ENCODE measurements around the gene KLK15.

KLK15 gene, protein sequence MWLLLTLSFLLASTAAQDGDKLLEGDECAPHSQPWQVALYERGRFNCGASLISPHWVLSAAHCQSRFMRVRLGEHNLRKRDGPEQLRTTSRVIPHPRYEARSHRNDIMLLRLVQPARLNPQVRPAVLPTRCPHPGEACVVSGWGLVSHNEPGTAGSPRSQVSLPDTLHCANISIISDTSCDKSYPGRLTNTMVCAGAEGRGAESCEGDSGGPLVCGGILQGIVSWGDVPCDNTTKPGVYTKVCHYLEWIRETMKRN

DNA sequence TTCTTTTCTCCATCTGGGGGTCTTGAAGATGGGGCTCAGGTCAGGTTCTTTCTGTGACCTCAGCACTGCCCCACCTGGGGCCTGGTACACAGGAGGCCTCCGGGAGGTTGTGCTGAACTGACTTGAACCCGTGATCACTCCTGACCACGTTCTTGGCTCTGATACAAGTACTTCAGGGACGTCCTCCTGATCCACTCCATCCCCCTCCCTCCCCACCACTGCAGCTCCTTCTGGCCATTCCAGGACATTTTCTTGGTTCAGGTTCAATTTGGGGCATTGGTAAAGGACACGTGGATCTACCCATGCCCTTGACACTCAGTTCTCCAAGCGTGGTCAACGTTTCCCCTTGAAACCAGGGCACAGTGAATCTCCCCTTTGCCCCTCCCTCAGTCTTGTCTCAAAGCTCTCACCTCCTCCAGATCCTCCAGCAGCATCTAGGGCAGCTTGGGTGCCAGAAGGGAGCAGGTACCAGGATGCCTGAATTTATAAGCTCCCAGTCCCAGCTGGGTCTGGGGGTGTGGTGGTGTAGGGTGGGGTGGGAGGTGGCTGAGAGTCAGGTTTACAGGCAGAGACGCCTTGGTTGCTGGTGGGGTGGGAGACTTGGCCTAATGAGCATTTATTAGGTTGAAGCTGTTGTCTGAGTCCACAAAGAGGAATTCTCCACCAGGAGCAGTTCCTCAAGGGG, at the start of gene KLK15:
Gene KLK15, minus strand, starts transcription at position 458 of the 685 bp plus-strand sequence. CDS start 2,082 bp downstream, outside the sequence.
- no peak for DNase-seq (ENCODE audit: low read depth)

DNA sequence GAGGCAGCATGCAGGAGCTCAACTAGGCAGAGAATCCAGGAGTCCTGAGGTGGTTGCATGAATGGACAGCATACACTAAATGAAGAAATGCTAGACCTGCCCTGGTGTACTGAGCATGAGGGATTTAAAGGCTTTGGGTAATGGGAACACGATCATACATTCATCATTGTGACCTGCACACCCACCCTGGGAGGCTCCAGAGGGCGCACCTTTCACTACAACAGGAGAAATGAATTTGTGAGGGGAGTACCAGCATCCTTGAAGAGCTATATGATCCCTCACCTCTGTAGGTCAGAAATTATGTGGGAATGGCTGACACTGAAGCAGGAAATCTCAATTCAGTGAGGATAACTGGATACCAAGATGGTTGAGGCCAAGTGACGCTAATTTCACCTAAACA, 48.8 kb upstream of the KLK15 start:
- no peak for DNase-seq (ENCODE audit: low read depth)

DNA sequence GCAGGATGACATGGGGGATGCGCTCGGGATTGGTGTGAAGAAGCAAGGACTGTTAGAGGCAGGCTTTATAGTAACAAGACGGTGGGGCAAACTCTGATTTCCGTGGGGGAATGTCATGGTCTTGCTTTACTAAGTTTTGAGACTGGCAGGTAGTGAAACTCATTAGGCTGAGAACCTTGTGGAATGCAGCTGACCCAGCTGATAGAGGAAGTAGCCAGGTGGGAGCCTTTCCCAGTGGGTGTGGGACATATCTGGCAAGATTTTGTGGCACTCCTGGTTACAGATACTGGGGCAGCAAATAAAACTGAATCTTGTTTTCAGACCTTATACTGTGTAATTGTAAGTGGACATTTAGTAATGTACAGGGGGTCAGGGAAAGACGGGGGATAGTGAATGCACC, 46.9 kb upstream of the KLK15 start:
- DNase-seq (ENCODE audit: low read depth): no peak

DNA sequence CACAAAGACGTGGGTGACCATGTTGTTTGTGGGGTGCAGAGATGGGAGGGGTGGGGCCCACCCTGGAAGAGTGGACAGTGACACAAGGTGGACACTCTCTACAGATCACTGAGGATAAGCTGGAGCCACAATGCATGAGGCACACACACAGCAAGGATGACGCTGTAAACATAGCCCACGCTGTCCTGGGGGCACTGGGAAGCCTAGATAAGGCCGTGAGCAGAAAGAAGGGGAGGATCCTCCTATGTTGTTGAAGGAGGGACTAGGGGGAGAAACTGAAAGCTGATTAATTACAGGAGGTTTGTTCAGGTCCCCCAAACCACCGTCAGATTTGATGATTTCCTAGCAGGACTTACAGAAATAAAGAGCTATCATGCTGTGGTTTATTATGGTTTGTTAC, 45.5 kb upstream of the KLK15 start:
- DNase-seq (ENCODE audit: low read depth): no peak

DNA sequence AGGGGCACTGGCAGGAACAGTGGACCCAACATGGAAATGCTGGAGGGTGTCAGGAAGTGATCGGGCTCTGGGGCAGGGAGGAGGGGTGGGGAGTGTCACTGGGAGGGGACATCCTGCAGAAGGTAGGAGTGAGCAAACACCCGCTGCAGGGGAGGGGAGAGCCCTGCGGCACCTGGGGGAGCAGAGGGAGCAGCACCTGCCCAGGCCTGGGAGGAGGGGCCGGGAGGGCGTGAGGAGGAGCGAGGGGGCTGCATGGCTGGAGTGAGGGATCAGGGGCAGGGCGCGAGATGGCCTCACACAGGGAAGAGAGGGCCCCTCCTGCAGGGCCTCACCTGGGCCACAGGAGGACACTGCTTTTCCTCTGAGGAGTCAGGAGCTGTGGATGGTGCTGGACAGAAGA, 44.0 kb upstream of the KLK15 start:
- no peak for DNase-seq (ENCODE audit: low read depth)

DNA sequence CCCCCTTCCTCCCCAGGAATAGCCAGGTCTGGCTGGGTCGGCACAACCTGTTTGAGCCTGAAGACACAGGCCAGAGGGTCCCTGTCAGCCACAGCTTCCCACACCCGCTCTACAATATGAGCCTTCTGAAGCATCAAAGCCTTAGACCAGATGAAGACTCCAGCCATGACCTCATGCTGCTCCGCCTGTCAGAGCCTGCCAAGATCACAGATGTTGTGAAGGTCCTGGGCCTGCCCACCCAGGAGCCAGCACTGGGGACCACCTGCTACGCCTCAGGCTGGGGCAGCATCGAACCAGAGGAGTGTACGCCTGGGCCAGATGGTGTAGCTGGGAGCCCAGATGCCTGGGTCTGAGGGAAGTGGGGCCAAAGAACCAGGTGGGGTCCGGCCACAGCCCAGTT, 43.1 kb upstream of the KLK15 start:
- no peak for DNase-seq (ENCODE audit: low read depth)

DNA sequence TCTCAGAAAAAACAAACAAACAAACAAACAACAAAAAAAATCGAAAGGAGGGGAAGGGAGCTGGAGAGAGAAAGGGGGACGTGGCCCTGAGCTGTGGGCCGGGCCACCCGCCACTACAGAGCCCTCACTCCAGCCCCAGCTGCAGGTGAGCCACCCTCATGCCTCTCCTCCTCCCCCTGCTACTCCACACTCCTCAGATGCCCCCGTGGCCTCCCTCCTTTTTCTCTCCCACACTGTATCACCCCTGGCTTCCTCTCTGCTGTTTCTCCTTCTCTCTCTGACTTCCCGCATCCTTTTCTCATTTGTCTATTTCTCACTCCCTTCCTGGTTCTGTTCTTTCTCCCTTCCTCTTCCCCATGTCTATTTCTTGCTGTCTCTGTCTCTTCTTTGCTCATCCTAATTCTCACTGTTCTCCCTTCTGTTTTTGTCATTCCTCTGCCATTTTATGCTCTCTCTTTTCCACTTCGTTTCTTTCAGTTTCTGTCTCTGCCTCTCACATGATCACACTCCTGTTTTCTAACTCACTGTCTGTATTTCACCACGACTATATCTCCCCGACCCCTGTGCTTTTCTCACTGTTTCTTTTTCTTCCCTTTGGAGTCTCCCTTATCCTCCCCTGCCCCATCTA, 42.5 kb upstream of the KLK15 start:
- DNase-seq (ENCODE audit: low read depth): no peak

DNA sequence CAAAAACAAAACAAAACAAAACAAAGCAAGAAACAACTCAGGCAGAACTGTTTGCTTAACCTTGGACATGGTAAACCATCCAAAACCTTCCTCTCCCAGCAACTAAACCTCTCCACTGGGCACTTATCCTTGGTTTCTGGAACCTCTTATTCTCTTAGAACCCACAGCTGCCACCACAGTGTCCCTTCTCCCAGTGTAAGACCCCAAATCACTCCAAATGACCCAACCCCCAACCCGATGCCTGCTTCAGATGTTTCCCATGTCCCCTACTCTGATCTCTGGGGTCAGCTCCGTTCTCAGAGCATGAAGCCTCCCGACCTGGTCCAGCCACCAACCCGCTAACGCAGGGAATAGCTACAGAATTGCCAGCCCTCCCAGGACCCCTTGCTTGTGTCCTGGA, 40.8 kb upstream of the KLK15 start:
- no peak for DNase-seq (ENCODE audit: low read depth)

DNA sequence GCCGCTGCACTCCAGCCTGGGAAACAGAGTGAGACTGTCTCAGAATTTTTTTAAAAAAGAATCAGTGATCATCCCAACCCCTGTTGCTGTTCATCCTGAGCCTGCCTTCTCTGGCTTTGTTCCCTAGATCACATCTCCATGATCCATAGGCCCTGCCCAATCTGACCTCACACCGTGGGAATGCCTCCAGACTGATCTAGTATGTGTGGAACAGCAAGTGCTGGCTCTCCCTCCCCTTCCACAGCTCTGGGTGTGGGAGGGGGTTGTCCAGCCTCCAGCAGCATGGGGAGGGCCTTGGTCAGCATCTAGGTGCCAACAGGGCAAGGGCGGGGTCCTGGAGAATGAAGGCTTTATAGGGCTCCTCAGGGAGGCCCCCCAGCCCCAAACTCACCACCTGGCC, 39.7 kb upstream of the KLK15 start, which contains the start of gene KLK2:
Gene KLK2, plus strand, starts transcription at position 384 of the 400 bp plus-strand sequence. CDS start 35 bp downstream, outside the sequence.
- DNase-seq (ENCODE audit: low read depth): no peak

DNA sequence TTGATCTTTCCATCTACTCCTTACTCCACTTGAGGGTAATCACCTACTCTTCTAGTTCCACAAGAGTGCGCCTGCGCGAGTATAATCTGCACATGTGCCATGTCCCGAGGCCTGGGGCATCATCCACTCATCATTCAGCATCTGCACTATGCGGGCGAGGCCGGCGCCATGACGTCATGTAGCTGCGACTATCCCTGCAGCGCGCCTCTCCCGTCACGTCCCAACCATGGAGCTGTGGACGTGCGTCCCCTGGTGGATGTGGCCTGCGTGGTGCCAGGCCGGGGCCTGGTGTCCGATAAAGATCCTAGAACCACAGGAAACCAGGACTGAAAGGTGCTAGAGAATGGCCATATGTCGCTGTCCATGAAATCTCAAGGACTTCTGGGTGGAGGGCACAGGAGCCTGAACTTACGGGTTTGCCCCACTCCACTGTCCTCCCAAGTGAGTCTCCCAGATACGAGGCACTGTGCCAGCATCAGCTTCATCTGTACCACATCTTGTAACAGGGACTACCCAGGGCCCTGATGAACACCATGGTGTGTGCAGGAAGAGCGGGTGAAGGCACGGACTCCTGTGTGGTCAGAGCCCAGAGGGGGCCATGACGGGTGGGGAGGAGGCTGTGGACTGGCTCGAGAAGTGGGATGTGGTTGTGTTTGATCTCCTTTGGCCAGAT, 37.2 kb upstream of the KLK15 start:
- no peak for DNase-seq (ENCODE audit: low read depth)

DNA sequence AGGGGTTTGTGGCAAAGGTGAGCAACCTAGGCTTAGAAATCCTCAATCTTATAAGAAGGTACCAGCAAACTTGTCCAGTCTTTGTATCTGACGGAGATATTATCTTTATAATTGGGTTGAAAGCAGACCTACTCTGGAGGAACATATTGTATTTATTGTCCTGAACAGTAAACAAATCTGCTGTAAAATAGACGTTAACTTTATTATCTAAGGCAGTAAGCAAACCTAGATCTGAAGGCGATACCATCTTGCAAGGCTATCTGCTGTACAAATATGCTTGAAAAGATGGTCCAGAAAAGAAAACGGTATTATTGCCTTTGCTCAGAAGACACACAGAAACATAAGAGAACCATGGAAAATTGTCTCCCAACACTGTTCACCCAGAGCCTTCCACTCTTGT, 36.1 kb upstream of the KLK15 start:
- no peak for DNase-seq (ENCODE audit: low read depth)

DNA sequence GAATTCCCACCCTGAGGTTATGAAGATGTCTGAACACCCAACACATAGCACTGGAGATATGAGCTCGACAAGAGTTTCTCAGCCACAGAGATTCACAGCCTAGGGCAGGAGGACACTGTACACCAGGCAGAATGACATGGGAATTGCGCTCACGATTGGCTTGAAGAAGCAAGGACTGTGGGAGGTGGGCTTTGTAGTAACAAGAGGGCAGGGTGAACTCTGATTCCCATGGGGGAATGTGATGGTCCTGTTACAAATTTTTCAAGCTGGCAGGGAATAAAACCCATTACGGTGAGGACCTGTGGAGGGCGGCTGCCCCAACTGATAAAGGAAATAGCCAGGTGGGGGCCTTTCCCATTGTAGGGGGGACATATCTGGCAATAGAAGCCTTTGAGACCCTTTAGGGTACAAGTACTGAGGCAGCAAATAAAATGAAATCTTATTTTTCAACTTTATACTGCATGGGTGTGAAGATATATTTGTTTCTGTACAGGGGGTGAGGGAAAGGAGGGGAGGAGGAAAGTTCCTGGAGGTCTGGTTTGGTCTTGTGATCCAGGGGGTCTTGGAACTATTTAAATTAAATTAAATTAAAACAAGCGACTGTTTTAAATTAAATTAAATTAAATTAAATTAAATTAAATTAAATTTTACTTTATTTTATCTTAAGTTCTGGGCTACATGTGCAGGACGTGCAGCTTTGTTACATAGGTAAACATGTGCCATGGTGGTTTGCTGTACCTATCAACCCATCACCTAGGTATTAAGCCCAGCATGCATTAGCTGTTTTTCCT, 28.3 kb upstream of the KLK15 start:
- no peak for DNase-seq (ENCODE audit: low read depth)

DNA sequence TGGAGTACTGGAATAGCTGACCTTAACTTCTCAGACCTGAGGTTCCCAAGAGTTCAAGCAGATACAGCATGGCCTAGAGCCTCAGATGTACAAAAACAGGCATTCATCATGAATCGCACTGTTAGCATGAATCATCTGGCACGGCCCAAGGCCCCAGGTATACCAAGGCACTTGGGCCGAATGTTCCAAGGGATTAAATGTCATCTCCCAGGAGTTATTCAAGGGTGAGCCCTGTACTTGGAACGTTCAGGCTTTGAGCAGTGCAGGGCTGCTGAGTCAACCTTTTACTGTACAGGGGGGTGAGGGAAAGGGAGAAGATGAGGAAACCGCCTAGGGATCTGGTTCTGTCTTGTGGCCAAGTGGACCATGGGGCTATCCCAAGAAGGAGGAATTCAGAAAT, 27.6 kb upstream of the KLK15 start:
- no peak for DNase-seq (ENCODE audit: low read depth)

DNA sequence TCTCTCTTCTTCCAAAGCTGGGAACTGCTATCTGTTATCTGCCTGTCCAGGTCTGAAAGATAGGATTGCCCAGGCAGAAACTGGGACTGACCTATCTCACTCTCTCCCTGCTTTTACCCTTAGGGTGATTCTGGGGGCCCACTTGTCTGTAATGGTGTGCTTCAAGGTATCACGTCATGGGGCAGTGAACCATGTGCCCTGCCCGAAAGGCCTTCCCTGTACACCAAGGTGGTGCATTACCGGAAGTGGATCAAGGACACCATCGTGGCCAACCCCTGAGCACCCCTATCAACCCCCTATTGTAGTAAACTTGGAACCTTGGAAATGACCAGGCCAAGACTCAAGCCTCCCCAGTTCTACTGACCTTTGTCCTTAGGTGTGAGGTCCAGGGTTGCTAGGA, 26.5 kb upstream of the KLK15 start:
- DNase-seq (ENCODE audit: low read depth): no peak

DNA sequence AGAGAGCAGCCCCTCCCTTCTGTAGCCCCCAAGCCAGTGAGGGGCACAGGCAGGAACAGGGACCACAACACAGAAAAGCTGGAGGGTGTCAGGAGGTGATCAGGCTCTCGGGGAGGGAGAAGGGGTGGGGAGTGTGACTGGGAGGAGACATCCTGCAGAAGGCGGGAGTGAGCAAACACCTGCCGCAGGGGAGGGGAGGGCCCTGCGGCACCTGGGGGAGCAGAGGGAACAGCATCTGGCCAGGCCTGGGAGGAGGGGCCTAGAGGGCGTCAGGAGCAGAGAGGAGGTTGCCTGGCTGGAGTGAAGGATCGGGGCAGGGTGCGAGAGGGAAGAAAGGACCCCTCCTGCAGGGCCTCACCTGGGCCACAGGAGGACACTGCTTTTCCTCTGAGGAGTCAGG, 25.5 kb upstream of the KLK15 start:
- DNase-seq (ENCODE audit: low read depth): no peak

DNA sequence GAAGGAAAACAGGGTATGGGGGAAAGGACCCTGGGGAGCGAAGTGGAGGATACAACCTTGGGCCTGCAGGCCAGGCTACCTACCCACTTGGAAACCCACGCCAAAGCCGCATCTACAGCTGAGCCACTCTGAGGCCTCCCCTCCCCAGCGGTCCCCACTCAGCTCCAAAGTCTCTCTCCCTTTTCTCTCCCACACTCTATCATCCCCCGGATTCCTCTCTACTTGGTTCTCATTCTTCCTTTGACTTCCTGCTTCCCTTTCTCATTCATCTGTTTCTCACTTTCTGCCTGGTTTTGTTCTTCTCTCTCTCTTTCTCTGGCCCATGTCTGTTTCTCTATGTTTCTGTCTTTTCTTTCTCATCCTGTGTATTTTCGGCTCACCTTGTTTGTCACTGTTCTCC, 24.0 kb upstream of the KLK15 start:
- DNase-seq (ENCODE audit: low read depth): no peak

DNA sequence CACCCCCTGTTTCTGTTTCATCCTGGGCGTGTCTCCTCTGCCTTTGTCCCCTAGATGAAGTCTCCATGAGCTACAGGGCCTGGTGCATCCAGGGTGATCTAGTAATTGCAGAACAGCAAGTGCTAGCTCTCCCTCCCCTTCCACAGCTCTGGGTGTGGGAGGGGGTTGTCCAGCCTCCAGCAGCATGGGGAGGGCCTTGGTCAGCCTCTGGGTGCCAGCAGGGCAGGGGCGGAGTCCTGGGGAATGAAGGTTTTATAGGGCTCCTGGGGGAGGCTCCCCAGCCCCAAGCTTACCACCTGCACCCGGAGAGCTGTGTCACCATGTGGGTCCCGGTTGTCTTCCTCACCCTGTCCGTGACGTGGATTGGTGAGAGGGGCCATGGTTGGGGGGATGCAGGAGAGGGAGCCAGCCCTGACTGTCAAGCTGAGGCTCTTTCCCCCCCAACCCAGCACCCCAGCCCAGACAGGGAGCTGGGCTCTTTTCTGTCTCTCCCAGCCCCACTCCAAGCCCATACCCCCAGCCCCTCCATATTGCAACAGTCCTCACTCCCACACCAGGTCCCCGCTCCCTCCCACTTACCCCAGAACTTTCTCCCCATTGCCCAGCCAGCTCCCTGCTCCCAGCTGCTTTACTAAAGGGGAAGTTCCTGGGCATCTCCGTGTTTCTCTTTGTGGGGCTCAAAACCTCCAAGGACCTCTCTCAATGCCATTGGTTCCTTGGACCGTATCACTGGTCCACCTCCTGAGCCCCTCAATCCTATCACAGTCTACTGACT, 21.4 kb upstream of the KLK15 start, which contains the start of gene KLK3:
Gene KLK3, plus strand, starts transcription at position 280 of the 775 bp plus-strand sequence. Its CDS starts 41 bp downstream, at position 321.
- DNase-seq (ENCODE audit: low read depth): no peak

DNA sequence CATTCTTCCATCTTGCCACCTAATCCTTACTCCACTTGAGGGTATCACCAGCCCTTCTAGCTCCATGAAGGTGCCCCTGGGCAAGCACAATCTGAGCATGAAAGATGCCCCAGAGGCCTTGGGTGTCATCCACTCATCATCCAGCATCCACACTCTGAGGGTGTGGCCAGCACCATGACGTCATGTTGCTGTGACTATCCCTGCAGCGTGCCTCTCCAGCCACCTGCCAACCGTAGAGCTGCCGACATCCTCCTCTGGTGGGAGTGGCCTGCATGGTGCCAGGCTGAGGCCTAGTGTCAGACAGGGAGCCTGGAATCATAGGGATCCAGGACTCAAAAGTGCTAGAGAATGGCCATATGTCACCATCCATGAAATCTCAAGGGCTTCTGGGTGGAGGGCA, 18.2 kb upstream of the KLK15 start:
- no peak for DNase-seq (ENCODE audit: low read depth)

DNA sequence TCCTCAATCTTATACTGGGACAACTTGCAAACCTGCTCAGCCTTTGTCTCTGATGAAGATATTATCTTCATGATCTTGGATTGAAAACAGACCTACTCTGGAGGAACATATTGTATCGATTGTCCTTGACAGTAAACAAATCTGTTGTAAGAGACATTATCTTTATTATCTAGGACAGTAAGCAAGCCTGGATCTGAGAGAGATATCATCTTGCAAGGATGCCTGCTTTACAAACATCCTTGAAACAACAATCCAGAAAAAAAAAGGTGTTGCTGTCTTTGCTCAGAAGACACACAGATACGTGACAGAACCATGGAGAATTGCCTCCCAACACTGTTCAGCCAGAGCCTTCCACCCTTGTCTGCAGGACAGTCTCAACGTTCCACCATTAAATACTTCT, 17.4 kb upstream of the KLK15 start:
- no peak for DNase-seq (ENCODE audit: low read depth)

DNA sequence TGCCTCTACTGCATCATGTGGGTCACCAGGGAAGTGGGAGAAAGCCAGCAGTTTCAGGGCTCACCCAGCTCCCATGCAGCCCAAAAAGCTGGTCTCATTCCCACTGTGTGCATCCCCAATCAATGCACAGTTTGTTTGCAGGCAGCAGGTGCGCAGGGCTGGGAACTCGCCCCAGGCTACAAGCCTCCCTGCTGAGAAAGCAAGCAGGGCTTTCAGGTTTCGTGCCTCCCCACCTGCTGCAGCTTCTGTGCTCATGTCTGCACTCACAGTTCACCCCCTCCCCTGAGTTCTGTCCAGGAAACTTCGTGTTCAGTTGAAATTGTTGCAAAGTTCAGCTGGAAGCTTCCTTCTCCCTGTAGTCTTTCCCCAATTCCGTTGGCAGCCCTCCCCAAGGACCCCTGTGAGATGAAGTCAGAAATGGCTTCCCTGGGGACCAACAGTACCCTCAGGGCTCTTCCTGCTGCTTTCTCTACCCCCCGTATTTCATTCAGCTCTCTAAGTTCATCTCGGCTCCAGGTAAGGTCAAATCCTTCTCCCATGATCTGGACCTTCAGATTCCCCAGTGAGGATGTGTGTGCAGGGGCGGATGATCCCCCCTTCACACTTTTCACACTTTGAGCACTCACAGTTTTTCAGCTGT, 11.0 kb upstream of the KLK15 start:
- no peak for DNase-seq (ENCODE audit: low read depth)
